GM18519 (cell line): Measurements from ENCODE around the gene LHX4.
"Not testable (repeated sequence)": the region's sequence is repeated elsewhere in the genome, so short reads cannot be mapped to it uniquely, and the experiment has no call there.

Experiments used
- ATAC-seq: cut with Tn5 transposase; IDR thresholded peaks from one replicate; pipeline ENCODE4 v1.9.1; 2021; ENCODE audit warnings: mild to moderate bottlenecking, moderate library complexity; ENCODE audit not compliant: unreplicated experiment, low FRiP score

Gene LHX4

GRCh38 chr1:180196436-180197003 lies 33.5 kb upstream of the LHX4 start:
- ATAC-seq: no peak

DNA sequence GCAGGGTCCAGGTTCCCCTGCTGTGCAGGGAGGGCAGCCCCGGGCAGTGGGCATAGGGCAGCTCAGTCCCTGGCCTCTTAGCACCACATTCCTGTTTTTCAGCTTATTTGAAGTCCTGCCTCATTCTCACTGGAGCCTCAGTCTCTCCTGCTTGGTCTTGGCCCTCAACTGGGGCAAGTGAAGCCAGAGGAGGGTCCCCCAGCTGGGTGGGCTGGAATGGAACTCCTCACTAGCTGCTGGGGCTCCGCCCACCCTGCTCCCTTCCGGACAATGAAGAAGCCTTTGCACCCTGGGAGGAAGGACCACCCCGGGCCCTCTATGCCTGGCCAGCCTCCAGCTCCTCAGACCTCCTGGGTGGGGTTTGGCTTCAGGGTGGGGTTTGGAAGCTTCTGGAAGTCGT lies 32.8 kb upstream of the LHX4 start:
- ATAC-seq: no peak

- no peak for ATAC-seq
These were observed 31.9 kb upstream of the LHX4 start for GRCh38 chr1:180198196-180198595.

GRCh38 chr1:180198611-180199010 lies 31.5 kb upstream of the LHX4 start:
- no peak for ATAC-seq

- no peak for ATAC-seq
These were observed 31.0 kb upstream of the LHX4 start for GRCh38 chr1:180199018-180199417.

DNA sequence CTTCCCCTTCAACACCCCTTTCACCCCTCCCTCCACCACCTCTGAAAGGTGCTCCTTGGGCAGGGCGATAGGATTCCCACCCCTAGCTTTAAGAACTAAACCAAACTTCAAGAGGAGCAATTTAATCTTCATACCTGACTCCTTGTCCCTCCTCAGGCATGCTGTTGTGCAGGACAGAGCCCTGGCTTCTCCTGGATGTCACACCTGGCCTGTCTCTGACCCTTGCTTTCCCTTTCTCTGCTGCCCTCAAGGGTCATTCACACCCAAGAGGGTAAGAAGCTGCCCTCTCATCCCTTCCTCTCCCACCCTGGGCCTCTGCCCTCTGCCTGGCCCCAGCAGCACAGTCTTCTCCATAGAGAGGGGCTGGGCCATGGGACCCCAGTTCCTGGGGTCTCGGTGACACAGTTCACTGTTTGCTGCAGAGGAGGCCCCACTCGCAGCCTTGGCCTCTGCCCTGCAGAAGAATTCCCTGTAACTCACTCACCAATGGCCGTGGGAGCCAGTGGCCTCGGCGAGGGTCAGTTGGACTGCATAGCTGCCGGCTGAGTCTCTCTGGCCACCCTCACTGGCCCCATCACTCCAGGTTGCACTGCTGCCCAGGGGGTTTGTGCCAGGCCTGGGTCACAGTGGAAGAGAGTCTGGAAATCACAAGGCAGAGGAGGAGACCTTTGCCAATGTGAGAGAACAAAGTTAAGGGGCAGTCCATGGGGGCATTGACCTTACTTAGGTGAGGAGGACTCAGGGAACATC lies 28.4 kb upstream of the LHX4 start:
- no peak for ATAC-seq

GRCh38 chr1:180202588-180202987 lies 27.5 kb upstream of the LHX4 start:
- not testable (repeated sequence) for ATAC-seq

DNA sequence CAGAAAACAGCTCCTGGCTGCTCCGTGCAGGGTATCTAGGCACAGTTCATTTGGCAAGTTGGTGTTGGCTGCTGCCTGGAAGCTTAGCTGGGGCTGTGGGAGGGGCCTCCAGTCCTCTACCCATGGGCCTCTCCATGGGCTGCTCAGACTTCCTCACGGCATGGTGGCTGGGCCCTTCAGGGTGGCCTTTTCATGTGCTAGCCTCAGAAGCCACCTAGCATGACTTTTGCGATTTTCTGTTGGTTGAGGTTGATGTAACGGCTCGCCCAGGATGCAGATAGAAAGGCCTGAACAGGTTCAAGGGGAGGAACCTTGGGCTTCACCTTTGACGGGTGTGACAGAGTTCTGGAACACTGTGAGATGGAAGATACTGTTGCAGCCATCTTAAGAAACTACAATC lies 25.8 kb upstream of the LHX4 start:
- no peak for ATAC-seq

DNA sequence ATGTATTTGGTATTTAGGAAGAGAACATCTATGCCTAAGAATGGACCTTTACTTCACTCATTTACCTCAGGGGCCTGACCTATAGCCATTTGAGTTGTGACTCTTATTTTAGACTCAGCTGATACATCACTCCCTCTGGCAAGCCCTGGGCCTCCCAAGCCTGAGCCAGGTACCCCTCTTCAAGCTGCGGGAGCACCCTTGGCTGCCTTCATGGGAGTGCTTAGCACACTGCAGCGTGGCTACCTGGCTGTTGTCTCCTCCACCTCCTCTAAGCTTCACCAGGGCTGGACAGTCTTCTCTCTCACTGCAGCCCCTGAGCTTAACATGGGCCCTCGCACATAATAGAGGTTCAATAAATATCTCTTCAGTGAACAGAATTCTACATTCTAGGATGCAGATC lies 23.5 kb upstream of the LHX4 start:
- ATAC-seq: no peak

DNA sequence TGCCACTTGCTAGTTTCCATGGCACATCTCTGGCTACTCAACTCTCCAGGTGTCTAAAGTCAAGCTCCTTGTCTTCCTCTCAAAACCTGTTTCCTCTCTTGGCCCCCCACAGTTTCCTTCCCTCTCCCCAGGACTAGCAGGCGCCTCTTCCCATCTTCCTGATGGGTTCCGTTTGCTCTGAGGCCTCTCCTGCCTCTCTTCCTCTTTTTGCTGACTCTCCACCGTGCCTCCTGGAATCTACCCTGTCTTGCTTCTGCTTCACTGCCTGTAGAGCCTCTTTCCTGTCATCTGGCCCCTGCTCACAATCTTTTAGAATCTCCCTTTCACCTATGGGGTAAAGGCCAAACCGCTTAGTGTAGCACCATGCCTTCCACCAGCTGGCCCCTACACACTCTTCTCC lies 21.8 kb upstream of the LHX4 start:
- no peak for ATAC-seq

DNA sequence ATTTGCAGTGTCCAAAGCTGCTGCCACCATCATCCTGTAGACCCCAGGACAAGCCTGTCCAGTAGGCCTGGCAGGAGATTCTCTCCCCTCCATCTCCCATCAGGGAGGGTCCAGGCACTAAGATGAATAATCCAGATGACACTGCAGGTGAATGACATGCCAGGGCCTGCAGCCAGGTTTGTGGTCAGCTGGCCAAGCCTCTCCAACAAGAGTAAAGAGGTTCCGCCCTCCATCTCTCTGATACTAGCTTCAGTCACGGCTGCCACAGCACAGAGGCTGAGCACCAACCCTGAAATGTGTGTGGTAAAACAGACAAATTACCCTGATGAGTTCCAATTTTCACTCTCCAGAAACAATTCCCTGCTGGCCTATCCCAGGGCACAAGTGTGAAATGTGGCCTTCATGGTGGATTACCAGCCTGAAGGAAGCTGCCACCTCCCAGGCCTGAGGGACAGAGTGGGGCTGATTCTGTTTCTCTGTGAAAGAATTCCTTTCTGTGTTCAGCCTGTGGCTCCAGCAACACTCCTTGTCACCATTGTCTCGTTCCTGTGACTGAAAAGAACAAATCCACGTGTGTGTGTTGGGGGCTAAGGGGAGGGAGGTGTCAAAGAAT lies 19.9 kb upstream of the LHX4 start:
- no peak for ATAC-seq

GRCh38 chr1:180211156-180211859 lies 18.8 kb upstream of the LHX4 start:
- no peak for ATAC-seq

DNA sequence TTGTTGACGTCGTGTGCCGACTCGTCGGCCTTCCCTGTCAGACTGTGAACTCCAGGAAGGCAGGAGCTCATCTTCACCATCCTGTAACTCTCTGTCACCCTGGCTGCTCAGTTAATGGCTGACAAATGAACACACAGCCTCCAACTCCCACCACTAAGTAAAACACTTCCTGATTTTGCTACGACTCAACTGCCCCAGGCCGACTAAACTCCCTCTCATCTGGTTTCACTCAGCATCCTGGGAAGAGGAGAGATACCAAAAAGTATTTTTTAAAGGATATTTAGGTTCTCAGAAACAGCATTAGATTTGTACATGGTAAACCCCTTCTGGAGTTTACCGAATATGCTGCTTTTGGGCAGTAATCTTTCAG lies 18.2 kb upstream of the LHX4 start:
- ATAC-seq: no peak

- no peak for ATAC-seq
These were observed 16.5 kb upstream of the LHX4 start for GRCh38 chr1:180213401-180214170.

GRCh38 chr1:180215856-180216625 lies 14.0 kb upstream of the LHX4 start:
- no peak for ATAC-seq

- no peak for ATAC-seq
These were observed 13.1 kb upstream of the LHX4 start for GRCh38 chr1:180217006-180217405.

DNA sequence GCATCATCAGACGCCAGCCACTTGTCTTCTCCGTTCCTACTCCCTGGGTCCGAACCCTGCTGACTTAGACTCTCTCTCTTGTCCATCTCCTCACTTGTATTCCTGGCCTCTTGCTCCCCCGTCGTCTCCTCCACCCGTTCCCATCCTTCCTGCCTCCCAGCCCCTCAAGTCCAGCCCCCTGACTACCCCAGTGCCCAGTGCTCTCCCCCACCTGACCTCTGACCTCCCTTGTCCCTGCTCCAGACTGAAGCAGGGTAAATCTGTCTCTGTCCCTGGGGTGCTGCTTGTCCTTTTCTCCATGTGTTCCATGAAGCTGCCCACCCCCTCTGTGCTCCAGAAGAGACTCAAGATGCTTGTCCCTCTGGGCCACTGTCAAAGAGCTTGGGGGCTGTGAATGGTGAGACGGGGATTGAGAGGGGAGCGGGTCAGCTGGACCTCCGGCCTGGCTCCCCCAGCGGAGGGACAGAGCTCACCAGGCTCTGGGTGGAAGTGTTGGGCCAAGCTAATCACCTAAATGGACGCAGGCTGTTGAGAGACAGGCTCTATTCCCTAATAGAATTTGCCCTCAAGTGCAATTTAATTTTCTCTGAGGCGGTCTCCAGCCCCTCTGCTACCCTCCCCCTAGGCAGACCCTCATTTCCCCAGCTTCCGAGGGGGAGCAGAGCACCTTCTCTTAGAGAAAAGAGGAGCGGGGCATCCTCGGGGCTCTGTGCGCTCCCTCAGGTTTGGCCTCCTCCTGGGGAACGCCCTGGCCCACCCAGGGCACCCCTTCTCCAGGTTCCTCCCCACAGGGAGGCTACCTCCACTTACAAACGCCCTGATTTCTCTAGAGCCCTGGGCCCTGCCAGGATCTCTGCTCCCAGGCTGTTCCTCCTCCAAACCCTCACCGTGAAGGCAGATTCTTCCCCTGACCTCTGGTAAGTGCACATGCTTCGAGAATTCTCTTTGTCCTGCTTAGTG lies 11.0 kb upstream of the LHX4 start:
- no peak for ATAC-seq

- ATAC-seq: no peak
These were observed 10.3 kb upstream of the LHX4 start for GRCh38 chr1:180219776-180220175.

DNA sequence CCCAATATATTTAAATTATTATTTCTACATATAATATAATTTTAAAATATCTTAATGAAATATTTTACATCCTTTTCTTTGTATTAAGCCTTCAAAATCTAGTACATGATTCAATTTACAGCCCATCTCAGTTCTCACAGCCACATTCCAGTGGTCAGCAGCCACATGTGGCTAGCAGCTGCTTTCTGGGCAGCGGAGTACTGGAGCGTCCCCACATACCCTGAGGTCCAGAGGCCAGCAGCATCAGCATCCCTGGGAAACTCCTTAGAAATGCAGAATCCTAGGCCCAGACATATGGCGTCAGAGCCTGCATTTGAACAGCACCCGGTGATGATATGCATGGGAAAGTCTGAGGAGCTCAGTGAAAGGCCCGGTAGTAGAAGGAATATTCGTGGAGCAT lies 8.6 kb upstream of the LHX4 start:
- no peak for ATAC-seq
